NCI-H128 (cell line): ENCODE data around the gene RHBDF2.

ENCODE experiments used
- DNase-seq: peaks from one replicate; lab custom pipeline; 2025; ENCODE audit not compliant: unreplicated experiment; lab: John Stamatoyannopoulos, UW

The RHBDF2 gene

DNA sequence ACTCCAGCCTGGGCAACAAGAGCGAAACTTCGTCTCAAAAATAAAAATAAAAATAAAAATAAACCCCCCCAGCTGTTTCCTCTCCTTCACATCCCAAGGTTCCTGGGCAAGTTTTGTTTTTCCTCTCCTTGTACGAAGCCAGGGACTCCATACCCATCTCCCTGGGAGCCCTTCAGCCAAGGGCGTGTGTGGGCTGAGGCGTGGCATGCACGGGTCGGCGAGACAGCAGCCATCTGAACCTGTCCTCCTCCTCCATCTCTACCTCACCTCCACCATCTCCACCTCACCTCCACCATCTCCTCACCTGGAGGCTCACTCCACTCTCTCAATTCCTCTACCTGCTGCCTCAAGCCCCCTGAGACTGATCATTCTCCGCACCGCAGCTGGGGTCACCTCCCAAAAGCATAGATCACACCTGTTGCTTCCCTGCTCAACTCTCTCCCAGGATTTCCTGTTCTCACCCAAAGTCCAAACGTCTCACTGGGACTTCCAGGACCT lies 16.9 kb downstream of the RHBDF2 start:
- no peak for DNase-seq

- DNase-seq = no peak
Measured at GRCh38 chr17:76481071-76481655, 20.1 kb downstream of the RHBDF2 start.

GRCh38 chr17:76480632-76481031 lies 20.6 kb downstream of the RHBDF2 start:
- no peak for DNase-seq

- DNase-seq = no peak
Measured at GRCh38 chr17:76479515-76480060, 21.6 kb downstream of the RHBDF2 start.

DNA sequence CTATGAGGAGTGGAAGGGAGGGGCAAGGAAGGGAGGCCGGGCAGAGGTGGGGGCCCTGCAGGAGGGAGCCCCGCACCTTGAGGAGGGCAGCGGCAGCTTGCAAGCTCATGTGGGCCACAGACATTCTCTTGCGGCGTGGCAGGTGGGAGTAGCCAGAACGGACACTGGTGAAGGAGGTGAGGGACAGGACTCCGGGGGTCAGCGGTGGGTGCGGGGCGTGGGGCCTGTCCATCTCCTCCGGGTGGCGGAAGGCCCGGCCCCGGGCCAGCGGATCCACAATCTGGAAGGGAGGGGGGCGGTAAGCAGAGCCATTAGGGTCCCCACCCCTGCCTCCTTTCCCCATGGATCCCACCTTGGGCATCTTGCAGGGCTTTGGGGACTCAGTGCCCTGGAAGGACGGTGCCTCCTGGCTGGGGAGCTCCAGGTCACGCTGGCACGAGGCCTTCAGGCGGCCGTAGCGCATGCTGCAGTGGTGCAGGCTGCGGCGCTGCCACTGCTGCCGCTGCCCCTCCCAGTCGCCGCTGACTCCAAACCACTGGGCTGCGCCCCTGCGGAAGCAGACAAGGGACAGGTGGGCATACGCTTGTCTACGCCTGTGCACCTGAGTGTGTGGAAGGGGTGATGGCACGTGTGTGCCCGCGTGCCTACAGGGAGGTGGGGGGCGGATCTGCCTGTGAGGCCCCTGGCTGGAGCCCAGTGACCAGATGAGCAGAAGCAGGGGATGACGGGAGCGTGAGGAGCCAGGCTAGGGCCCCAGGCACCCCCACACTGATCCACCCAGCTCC lies 22.3 kb downstream of the RHBDF2 start:
- no peak for DNase-seq

- DNase-seq = no peak
Measured at GRCh38 chr17:76478097-76478496, 23.1 kb downstream of the RHBDF2 start.

- no peak for DNase-seq
Measured at GRCh38 chr17:76477576-76477975, 23.6 kb downstream of the RHBDF2 start.

DNA sequence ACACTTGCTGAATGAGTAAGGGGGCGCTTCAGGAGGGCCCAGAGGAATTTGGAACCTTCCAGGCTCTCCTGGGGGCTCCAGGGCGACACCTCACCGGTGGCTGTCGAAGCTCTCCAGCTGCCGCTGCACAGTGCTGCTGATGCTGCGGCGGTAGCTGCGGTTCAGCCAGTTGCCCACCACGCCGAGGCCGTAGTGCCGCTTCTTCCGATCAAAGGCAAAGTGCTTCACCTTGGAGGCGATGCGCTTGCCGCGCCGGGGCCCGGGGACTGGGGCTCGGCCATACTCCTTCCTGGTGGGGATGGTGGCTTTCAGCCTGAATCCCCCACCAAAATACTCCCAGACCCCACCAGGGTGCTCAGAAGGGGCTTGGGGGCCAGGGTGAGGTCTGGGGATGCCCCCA lies 24.5 kb downstream of the RHBDF2 start:
- DNase-seq = no peak

- no peak for DNase-seq
Measured at GRCh38 chr17:76475302-76475701, 25.9 kb downstream of the RHBDF2 start.

DNA sequence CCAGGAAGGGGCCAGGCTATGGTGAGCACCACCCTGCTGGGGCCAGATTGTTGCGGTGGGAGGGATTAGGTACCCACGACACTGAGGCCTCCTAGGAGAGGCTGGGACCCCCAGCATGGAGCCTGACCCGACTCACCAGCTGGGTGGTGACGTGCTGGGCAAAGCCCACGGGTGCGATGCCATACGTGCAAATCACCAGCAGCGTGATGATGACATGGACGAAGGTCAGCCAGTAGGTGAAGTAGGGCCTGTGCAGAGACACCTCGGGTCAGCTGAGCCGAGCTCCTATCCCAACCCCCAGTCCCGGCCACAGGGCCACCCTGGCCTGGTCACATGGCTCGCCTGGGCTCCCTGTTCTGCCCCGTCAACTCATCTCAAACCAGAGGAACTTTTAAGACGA lies 26.3 kb downstream of the RHBDF2 start:
- DNase-seq = no peak

GRCh38 chr17:76474238-76474637 lies 27.0 kb downstream of the RHBDF2 start:
- no peak for DNase-seq

GRCh38 chr17:76473541-76473985 lies 27.7 kb downstream of the RHBDF2 start:
- DNase-seq = no peak

- DNase-seq = no peak
Measured at GRCh38 chr17:76472726-76473125, 28.5 kb downstream of the RHBDF2 start.

- no peak for DNase-seq
Measured at GRCh38 chr17:76472258-76472645, 29.0 kb downstream of the RHBDF2 start.

DNA sequence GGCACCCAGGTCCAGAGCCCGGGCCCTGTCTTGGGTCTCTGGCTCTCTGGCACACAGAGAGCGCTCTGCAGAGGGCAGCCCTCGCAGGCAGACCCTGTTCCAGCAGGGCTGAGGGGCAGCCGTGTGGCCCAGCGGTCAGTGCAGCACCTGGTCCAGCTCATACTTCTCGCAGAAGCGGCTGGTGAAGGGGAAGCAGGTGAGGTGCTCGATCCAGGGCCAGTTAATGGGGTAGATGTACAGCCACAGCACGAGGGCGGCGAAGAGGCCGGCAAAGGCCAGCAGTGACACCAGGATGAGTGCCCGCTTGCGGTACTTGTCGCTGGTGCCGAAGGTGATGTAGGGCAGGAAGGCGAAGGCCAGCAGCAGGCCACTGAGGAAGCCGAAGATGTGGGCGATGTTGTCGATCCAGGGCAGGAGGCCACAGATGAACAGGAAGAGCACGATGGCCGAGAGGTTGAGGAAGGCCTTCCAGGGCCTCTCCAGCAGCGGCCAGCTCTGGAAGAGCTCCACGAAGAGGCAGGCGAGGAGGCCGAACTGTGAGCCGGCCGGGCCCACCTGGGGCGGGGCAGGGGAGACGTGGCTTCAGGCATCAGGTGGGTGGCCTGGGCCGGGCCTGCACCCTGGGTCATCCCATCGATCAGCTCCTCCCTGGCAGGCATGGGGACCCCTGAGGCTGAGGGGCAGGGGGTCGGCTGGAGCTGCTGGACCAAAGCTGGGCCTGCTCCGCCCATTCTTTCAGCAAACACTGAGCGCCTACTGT lies 29.5 kb downstream of the RHBDF2 start:
- no peak for DNase-seq

DNA sequence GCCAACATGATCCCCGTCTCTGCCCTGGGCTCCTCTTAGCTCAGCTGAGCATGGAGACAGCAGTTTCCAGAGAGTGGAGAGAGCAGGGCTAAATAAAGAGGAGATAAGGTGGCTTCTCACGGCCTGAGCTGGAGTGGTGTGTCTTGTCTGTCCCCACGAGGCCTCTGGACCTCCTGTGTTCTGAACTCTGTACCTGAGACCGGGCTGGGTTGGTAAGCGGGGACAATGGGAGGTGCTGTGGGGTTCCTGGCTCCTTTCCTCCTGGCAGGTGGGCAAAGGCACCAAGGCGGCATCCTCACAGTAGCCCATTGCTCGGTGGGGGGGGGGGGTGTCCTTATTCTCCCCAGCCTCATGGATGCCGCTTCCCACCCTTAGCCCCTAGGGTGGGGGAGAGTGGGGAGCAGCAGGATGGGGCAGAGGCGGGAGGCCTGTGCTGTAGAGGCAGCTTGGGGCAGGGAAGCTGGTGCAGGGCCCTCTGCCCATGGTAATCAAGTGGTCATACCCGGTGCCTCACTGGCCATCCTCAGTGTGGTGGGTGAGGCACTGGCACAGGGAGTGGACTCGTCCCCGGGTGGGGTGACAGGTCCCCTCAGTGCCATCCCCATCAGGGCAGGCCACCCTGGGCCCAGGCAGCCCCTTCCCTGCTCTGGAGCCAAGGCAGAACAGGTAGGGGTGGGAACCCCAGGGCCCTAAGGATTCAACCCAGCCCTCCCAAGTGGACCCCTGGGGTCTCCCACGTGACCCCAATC lies 31.1 kb downstream of the RHBDF2 start:
- DNase-seq = no peak

GRCh38 chr17:76469076-76469990 lies 31.9 kb downstream of the RHBDF2 start:
- DNase-seq = no peak

DNA sequence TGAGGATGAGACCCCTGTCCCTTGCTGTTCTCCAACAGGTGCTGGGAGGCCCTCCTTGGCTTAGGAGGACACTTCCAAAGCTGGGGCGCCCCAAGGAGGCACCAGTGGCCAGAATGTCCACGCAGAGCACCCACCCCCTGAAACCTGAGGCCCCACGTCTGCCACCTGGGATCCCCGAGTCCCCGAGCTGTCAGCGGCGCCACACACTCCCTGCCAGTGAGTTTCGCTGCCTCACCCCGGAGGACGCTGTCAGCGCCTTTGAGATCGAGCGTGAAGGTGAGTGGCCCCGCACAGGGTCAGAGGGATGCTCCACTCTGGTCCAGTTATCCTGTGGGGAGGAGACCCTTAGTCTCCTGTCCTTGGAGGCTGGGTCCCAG lies 32.6 kb downstream of the RHBDF2 start:
- DNase-seq = no peak

DNA sequence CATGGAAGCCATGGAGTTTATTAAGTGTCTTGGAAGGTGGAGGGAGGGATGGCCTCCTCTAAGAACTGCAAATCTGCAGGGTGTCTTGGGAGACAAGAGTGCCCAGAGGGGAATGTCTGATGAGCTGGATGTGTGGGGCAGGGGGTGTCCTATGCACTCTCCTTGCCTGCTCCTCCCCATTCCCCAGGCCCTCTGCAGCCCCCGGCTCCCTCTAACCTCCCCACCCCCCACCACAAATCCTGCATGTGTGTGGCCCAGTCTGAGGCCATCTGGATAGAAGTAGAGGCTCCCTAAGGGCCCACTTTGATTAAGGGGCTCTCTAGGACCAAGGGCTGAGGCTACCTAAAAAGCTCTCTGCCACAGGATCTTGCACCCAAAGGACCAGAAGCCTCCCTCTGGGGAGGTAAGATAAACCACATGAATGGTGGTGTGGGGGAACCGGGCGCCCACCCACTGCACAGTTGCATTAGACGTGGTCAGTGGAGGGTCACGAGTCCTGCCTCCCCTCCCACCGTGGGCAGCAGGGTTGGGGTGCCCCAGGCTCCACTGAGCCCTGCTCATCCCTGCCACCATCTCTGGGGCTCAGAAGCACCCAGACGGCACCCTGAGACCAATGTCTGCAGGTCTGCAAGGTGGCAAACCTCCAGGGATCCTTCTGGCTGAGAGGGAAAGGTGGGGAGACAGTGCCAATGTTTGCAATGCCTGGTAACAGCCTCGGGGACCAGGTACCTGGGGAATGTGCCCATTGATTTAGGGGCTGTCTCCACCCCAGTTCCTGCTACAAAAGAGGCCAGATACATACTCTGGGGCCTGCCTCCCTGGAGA lies 33.2 kb downstream of the RHBDF2 start:
- DNase-seq = no peak
